ENCODE results near the gene MMP17.
A peak's percentile ranks its signal among the peaks of the same experiment; 100 is the strongest.

Gene MMP17

GRCh38 chr12:131896811-131897270 is 68.6 kb downstream of the MMP17 start:
- DNase-seq, result peak; percentile 42

- no peak for DNase-seq
Measured at GRCh38 chr12:131897276-131897675, 69.1 kb downstream of the MMP17 start.

- DNase-seq, result no peak
Measured at GRCh38 chr12:131897875-131898274, 69.7 kb downstream of the MMP17 start.

GRCh38 chr12:131900397-131900796 is 72.2 kb downstream of the MMP17 start:
- DNase-seq, result no peak

Measured in NCI-H2029 treated with DMSO at 0.1 percent for 48 hours (cell line).